Activated T-cell treated with anti-CD3 and anti-CD28 coated beads for 24 hours (primary cell): Measurements from ENCODE around the gene SGMS1.

Source experiments
- DNase-seq: peaks from one replicate; pipeline ENCODE4 v3.0.0-alpha.2; 2020; ENCODE audit warnings: low read depth

SGMS1 gene

GRCh38 chr10:50397312-50398140 lies 226.2 kb downstream of the SGMS1 start:
- DNase-seq, result no peak

GRCh38 chr10:50396491-50397311 lies 227.1 kb downstream of the SGMS1 start:
- no peak for DNase-seq

- no peak for DNase-seq
Observed at GRCh38 chr10:50395851-50396250, 227.9 kb downstream of the SGMS1 start.

GRCh38 chr10:50395271-50395670 lies 228.5 kb downstream of the SGMS1 start:
- no peak for DNase-seq

- no peak for DNase-seq
Observed at GRCh38 chr10:50394832-50395231, 228.9 kb downstream of the SGMS1 start.

GRCh38 chr10:50393784-50394467 lies 229.8 kb downstream of the SGMS1 start:
- DNase-seq, result no peak

GRCh38 chr10:50392966-50393718 lies 230.6 kb downstream of the SGMS1 start:
- DNase-seq, result no peak

GRCh38 chr10:50392426-50392825 lies 231.3 kb downstream of the SGMS1 start:
- DNase-seq, result no peak

GRCh38 chr10:50390302-50390701 lies 233.5 kb downstream of the SGMS1 start:
- DNase-seq, result no peak

GRCh38 chr10:50388181-50388580 lies 235.6 kb downstream of the SGMS1 start:
- DNase-seq, result no peak

GRCh38 chr10:50387732-50388073 lies 236.1 kb downstream of the SGMS1 start:
- no peak for DNase-seq

GRCh38 chr10:50387007-50387731 lies 236.6 kb downstream of the SGMS1 start:
- DNase-seq, result no peak

GRCh38 chr10:50385624-50386023 lies 238.1 kb downstream of the SGMS1 start:
- DNase-seq, result no peak

- DNase-seq, result no peak
Observed at GRCh38 chr10:50384898-50385297, 238.9 kb downstream of the SGMS1 start.

GRCh38 chr10:50384238-50384637 lies 239.5 kb downstream of the SGMS1 start:
- DNase-seq, result no peak

GRCh38 chr10:50382576-50383023 lies 241.2 kb downstream of the SGMS1 start:
- DNase-seq, result no peak

- DNase-seq, result no peak
Observed at GRCh38 chr10:50381642-50382041, 242.1 kb downstream of the SGMS1 start.

- DNase-seq, result no peak
Observed at GRCh38 chr10:50379616-50380015, 244.1 kb downstream of the SGMS1 start.

- DNase-seq, result no peak
Observed at GRCh38 chr10:50375745-50376144, 248.0 kb downstream of the SGMS1 start.

- no peak for DNase-seq
Observed at GRCh38 chr10:50375051-50375452, 248.7 kb downstream of the SGMS1 start.

GRCh38 chr10:50373821-50374501 lies 249.8 kb downstream of the SGMS1 start:
- no peak for DNase-seq
